GM12878 (cell line): ENCODE results near the gene PLXNA4. TPM values are rescaled to one million over a fixed set of nuclear protein-coding genes. Genes with fewer than 3 reads are reported as not detected.

ENCODE experiments used
- ATAC-seq: fragments of 200-7000 bp; cut with Tn5 transposase; 3 replicates; pipeline ENCODE4 v1.9.1; 2020; ENCODE audit warnings: mild to moderate bottlenecking, moderate library complexity
- BruUV-seq: library from RNA; stranded (reverse); fragments of 400-500 nt; replicated peaks from 2 replicates; lab custom pipeline; 2021; lab: Mats Ljungman, UMichigan
- CTCF ChIA-PET: fragments of 300-600 bp; sonication (Branson Sonifier 250); formaldehyde crosslinking; extraction: SDS; loops from one replicate; lab custom pipeline; 2021; ENCODE audit warnings: inconsistent platforms; lab: Yijun Ruan, JAX
- POLR2A ChIA-PET: fragments of 350-600 bp; formaldehyde crosslinking; extraction: SDS; loops from one replicate; lab custom pipeline; 2021; ENCODE audit warnings: inconsistent platforms; lab: Charles Lee
- RAD21 ChIA-PET: fragments of 300-600 bp; sonication (Branson Sonifier 250); formaldehyde crosslinking; loops from one replicate; lab custom pipeline; 2023; ENCODE audit warnings: antibody characterized with exemption; ENCODE audit not compliant: unreplicated experiment; lab: Charles Lee
- SMC1A ChIA-PET: fragments of 300-600 bp; sonication (Branson Sonifier 250); formaldehyde crosslinking; loops from one replicate; lab custom pipeline; 2023; ENCODE audit not compliant: unreplicated experiment, uncharacterized antibody; lab: Charles Lee
- DNase-seq: peaks from one replicate; pipeline ENCODE4 v3.0.0-alpha.2; 2011; ENCODE audit warnings: low read depth, low spot score
- FAIRE-seq: peaks from 3 replicates; lab custom pipeline; 2011; peaks lifted over from hg19 to GRCh38; lab: Jason Lieb, UNC
- H2AFZ ChIP-seq: 2 replicates; pipeline ENCODE4 v1.6.0; 2011; ENCODE audit warnings: low read depth, low read length, control low read depth; ENCODE audit not compliant: control insufficient read depth
- H3K27ac ChIP-seq: 2 replicates; pipeline ENCODE4 v1.5.1; 2011; ENCODE audit warnings: control low read depth; ENCODE audit not compliant: control insufficient read depth, insufficient read depth
- H3K27me3 ChIP-seq, 2 experiments: replicated peaks in 1 of 2; 2 replicates each; pipeline versions ENCODE4 v1.6.0 to v1.6.1; 2011; ENCODE audit warnings: low read length in 1 of 2; ENCODE audit not compliant: control insufficient read depth in 2 of 2, insufficient read depth in 2 of 2
- H3K36me3 ChIP-seq, 2 experiments: 2 replicates each; pipeline ENCODE4 v1.5.1; 2011; ENCODE audit warnings: low read length in 1 of 2; ENCODE audit not compliant: control insufficient read depth in 2 of 2, insufficient read depth in 2 of 2
- H3K4me1 ChIP-seq: 2 replicates; pipeline ENCODE4 v1.6.1; 2011; ENCODE audit warnings: mild to moderate bottlenecking, low read length, moderate library complexity, mixed read lengths; ENCODE audit not compliant: control insufficient read depth, insufficient read depth
- H3K4me2 ChIP-seq: 2 replicates; pipeline ENCODE4 v1.6.0; 2011; ENCODE audit warnings: control low read depth; ENCODE audit not compliant: control insufficient read depth, insufficient read depth
- H3K4me3 ChIP-seq: fragments of 200-600 bp; sonication (generic); 2 replicates; pipeline ENCODE4 v1.5.1; 2016
- H3K79me2 ChIP-seq: 2 replicates; pipeline ENCODE4 v1.6.0; 2011; ENCODE audit warnings: low read length; ENCODE audit not compliant: control insufficient read depth, insufficient read depth
- H3K9ac ChIP-seq: 2 replicates; pipeline ENCODE4 v1.8.0; 2011; ENCODE audit warnings: low read length, control low read depth, mixed read lengths; ENCODE audit not compliant: control insufficient read depth, insufficient read depth
- H3K9me3 ChIP-seq: replicated peaks from 3 replicates; pipeline ENCODE4 v1.5.1; 2011; ENCODE audit warnings: mild to moderate bottlenecking, low read length; ENCODE audit not compliant: control insufficient read depth, insufficient read depth
- H4K20me1 ChIP-seq: 2 replicates; pipeline ENCODE4 v1.6.0; 2011; ENCODE audit not compliant: control insufficient read depth, insufficient read depth
- E4F1 ChIP-seq: fragments of 450-650 bp; IDR thresholded peaks from 2 replicates; pipeline ENCODE4 v1.6.1; 2018; ENCODE audit warnings: borderline replicate concordance, mild to moderate bottlenecking; ENCODE audit not compliant: partially characterized antibody
- ETV6 ChIP-seq, 2 experiments: fragments of 450-650 bp in 1 of 2; IDR thresholded peaks in 1 of 2; conservative IDR thresholded peaks in 1 of 2; 2 replicates each; pipeline ENCODE4 v1.6.1; 2014; ENCODE audit warnings: antibody characterized with exemption in 1 of 2, borderline replicate concordance in 1 of 2, low read depth in 1 of 2, mild to moderate bottlenecking in 1 of 2, moderate library complexity in 1 of 2
- MXI1 ChIP-seq: fragments of 150-350 bp; IDR thresholded peaks from 2 replicates; pipeline ENCODE4 v1.6.1; 2011; ENCODE audit warnings: low read depth, mild to moderate bottlenecking, inconsistent platforms, low read length, improper control_type of control experiment
- RELA ChIP-seq: fragments of 450-650 bp; IDR thresholded peaks from 2 replicates; pipeline ENCODE4 v1.8.0; 2014; ENCODE audit warnings: borderline replicate concordance; ENCODE audit not compliant: partially characterized antibody
- ZBTB40 ChIP-seq: fragments of 450-650 bp; IDR thresholded peaks from 2 replicates; pipeline ENCODE4 v1.6.1; 2016; ENCODE audit warnings: mild to moderate bottlenecking, moderate library complexity, borderline replicate concordance
- WGBS: methylation state at CpG from one replicate; pipeline ENCODE4 v1.1.6; 2016; ENCODE audit warnings: low lambda C conversion rate; ENCODE audit not compliant: insufficient replicate concordance, insufficient coverage; ENCODE audit errors: missing lambda C conversion rate; 5-methylcytosine and 5-hydroxymethylcytosine counted together
- in situ Hi-C: fragments of 300-500 bp; cut with MboI; formaldehyde crosslinking; loops from 9 replicates; pipeline ENCODE4 v1.14.3; 2018; ENCODE audit warnings: mixed read lengths
- intact Hi-C: fragments of 100-400 bp; cut with micrococcal nuclease; formaldehyde crosslinking; loops from one replicate; pipeline ENCODE4 v1.14.2; 2022; ENCODE audit not compliant: unreplicated experiment
- polyA plus RNA-seq, 11 experiments: library from polyadenylated mRNA; depleted of rRNA in 4 of 11; unstranded in 6 of 11; stranded (reverse) in 5 of 11; fragments of >200 nt; fragmentation: Nextera tagmentation in 4 of 11; fragmentation: Illumina TruSeq in 1 of 11; extraction: Ambion mirVana in 4 of 11; extraction: Trizol in 1 of 11; gene quantifications; 1 replicate in 1 of 11; 2 replicates in 10 of 11; pipeline versions ENCODE4 v1.2.1 to v1.2.3, GENCODE V29; 2011 to 2016; ENCODE audit warnings: inconsistent platforms in 2 of 11, missing spikeins in 2 of 11, low read depth in 1 of 11
- total RNA-seq, 4 experiments: library from RNA; depleted of rRNA in 3 of 4; stranded (reverse); fragments of >200 nt in 3 of 4; fragmentation: Illumina TruSeq in 1 of 4; extraction: Trizol in 1 of 4; gene quantifications; 2 replicates each; pipeline versions ENCODE4 v1.2.1 to v1.2.3, GENCODE V29; 2013 to 2021

The PLXNA4 gene
- total and polyA plus RNA-seq, 10 of the 15 experiments (the other 5 are each of a cell fraction or from before 2014, with no cell fraction given) = 0.03 TPM; not detected in 9

GRCh38 chr7:132565441-132565840 is 10.8 kb downstream of the PLXNA4 start (continued):
- no peak for TF ChIP-seq ZBTB40

- TF ChIP-seq MXI1 = no peak
- TF ChIP-seq ETV6 (conservative IDR thresholded peaks at IDR 0.05 in 1 of 2, IDR thresholded peaks at IDR 0.05 in 1 of 2; ENCODE audit: borderline replicate concordance in 1 of 2, low read depth in 1 of 2) = no peak
- TF ChIP-seq E4F1 = no peak
- TF ChIP-seq RELA = no peak
- Histone ChIP-seq H3K27me3 (peaks cover 2 to 3% of the 10 kb centered on the region in 2 experiments; a peak in 2 of 4 replicates), H4K20me1 (no peaks in the 10 kb centered on the region), H3K4me2 (no peak overlapping the region), H3K4me1 (no peaks in the 10 kb centered on the region), H3K4me3 (no peak overlapping the region), H3K36me3 (no peaks in the 10 kb centered on the region), H3K9me3 (no peaks in the 10 kb centered on the region), H2AFZ (no peak overlapping the region), H3K9ac (no peak overlapping the region), H3K27ac (no peak overlapping the region), H3K79me2 (no peaks in the 10 kb centered on the region)
- CTCF ChIA-PET = no interaction called here
- DNase-seq = no peak
- WGBS = 11% methylated on average over 8 of the region's 8 CpGs
- RAD21 ChIA-PET = interaction anchor here (0.7 kb wide), 1 partner anchor 312 kb away, joined by 3 read pairs; no protein-coding TSS in a partner anchor
- no TSS peak for BruUV-seq
- in situ Hi-C loops = no loop called here
- no peak for ATAC-seq
- POLR2A ChIA-PET = no interaction called here
- SMC1A ChIA-PET = no interaction called here
- intact Hi-C loops = no loop called here
- FAIRE-seq = no peak
Observed at GRCh38 chr7:132564849-132565248, 11.4 kb downstream of the PLXNA4 start.
